T-helper 2 cell treated with Interferon-gamma antibody and Interleukin-4, amounts not matched to agents 5 μg/mL and 100 μg/mL, for 36 hours (primary cell): ENCODE measurements around the gene CEP112.
A peak's percentile ranks its signal among the peaks of the same experiment; 100 is the strongest.
"Not testable (repeated sequence)": the region's sequence is repeated elsewhere in the genome, so short reads cannot be mapped to it uniquely, and the experiment has no call there.

Experiments used
- DNase-seq: peaks from one replicate; pipeline ENCODE4 v3.0.0; 2021; ENCODE audit warnings: low spot score
- H3K27ac Mint-ChIP-seq: one replicate; pipeline ENCODE4 v1.8.0; 2021; ENCODE audit warnings: mild to moderate bottlenecking, mixed read lengths
- H3K27me3 Mint-ChIP-seq: one replicate; pipeline ENCODE4 v1.8.0; 2021; ENCODE audit warnings: low read depth, mixed read lengths
- H3K36me3 Mint-ChIP-seq: one replicate; pipeline ENCODE4 v1.8.0; 2021; ENCODE audit warnings: low read depth, mixed read lengths
- H3K4me1 Mint-ChIP-seq: one replicate; pipeline ENCODE4 v1.8.0; 2021; ENCODE audit warnings: low read depth, mixed read lengths
- H3K4me3 Mint-ChIP-seq: one replicate; pipeline ENCODE4 v1.8.0; 2022; ENCODE audit warnings: mild to moderate bottlenecking, moderate library complexity, mixed read lengths
- H3K9me3 Mint-ChIP-seq: one replicate; pipeline ENCODE4 v1.8.0; 2021; ENCODE audit warnings: mixed read lengths

The CEP112 gene

DNA sequence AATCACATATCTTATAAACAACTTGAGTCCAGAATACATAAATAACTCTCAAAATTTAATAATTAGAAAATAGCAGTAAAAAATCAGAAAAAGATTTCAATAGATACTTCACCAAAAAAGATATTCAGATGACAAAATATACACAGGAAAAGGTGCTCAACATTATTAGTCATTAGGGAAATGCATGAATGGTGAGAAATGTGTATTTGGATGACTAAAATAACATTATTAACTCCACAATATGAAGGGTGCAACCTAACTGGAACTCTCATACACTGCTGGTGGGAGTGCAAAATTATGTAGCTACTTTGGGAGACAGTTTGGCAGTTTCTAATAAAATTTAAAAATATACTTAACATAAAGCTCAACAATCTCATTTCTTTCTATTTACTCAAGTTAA lies 368.2 kb downstream of the CEP112 start:
- H3K4me3 Mint-ChIP-seq = no peak overlapping the region
- no peak overlapping the region for H3K27ac Mint-ChIP-seq
- H3K4me1 Mint-ChIP-seq = no peaks in the 10 kb centered on the region
- H3K36me3 Mint-ChIP-seq = no peaks in the 10 kb centered on the region
- no peak for DNase-seq
- H3K27me3 Mint-ChIP-seq = peaks cover 3% of the 10 kb centered on the region
- no peaks in the 10 kb centered on the region for H3K9me3 Mint-ChIP-seq

DNA sequence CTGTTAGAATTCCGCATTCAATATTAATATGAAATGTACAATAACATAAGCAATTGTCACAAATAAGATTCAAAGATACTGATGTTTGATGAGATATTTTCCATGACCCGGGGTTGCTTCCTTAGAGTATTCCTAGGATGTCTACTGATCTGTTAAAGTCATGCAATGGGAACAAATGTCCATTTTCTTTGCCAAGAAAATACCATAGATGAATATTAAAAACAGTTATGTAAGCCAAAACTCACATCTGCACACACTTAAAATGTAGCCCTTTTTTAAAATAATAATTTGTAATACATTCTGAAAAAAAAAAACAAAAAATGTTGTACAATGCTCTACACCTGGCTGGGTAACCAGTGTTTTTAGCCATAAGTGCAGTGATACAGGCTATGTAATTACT lies 371.1 kb downstream of the CEP112 start:
- DNase-seq = no peak
- Mint-ChIP-seq H3K27me3 (peaks cover 8% of the 10 kb centered on the region), H3K4me3 (no peak overlapping the region), H3K9me3 (no peaks in the 10 kb centered on the region), H3K4me1 (no peaks in the 10 kb centered on the region), H3K36me3 (no peaks in the 10 kb centered on the region), H3K27ac (no peak overlapping the region)

DNA sequence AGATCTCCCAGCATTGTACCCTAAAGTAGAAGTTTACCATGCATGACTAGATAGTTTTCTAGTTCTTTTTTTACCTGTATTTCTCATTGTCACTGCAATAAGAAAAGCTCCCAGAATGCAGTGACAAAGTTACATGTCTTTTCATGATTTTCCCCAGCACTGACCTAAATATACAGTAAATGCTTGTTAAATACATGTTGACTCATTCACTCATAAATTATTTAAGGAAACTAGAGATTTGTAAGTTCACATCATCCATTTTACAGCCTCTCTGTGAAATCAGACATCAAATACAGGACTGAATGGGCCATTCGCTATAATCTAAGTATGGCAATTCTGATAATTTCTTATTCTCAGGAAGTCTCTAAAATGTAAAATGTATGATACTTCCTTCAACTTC lies 371.6 kb downstream of the CEP112 start:
- DNase-seq = no peak
- no peaks in the 10 kb centered on the region for H3K9me3 Mint-ChIP-seq

DNA sequence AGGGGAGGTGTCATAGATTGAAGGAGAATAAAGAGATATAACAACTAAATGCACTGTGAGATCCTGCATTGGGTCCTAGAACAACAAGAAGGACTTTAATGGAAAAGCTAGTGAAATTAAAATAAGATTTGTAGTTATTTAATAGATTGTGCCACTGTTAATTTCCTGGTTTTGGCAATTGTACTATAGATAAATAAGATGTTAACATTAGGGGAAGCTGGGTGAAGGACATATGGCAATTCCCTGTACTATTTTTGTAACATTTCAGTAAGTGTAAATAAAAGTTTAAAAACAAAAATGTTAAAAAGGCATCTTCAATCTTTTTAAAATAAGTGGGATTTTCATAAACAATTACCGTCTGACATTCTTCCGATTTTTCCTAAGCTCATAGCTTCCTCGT lies 372.1 kb downstream of the CEP112 start:
- DNase-seq = no peak
- H3K4me3 Mint-ChIP-seq = no peak overlapping the region

More for the DNA sequence above, 371.6 kb downstream of the CEP112 start:
- no peaks in the 10 kb centered on the region for H3K36me3 Mint-ChIP-seq
- no peak overlapping the region for H3K4me3 Mint-ChIP-seq
- no peak overlapping the region for H3K27ac Mint-ChIP-seq
- H3K4me1 Mint-ChIP-seq = no peaks in the 10 kb centered on the region
- H3K27me3 Mint-ChIP-seq = peaks cover 10% of the 10 kb centered on the region

DNA sequence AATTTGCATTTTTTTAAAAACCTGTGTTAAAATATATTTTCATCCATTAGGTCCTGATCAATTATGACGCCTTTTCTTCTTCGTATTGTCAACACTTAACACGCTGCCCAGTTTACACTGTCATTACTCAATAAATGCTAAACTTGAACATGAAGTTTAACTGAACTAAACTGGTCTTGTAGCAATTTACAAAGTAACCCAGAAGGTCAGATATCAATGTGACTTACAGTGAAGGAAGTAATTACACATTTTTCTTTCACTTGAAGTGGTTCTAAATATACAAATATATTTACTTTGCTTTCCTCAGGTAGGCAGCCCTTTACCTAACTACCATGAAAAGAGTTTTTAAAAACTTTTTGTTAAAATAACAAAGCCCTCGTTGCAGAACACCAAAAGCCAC lies 374.0 kb downstream of the CEP112 start:
- no peak overlapping the region for H3K4me3 Mint-ChIP-seq
- no peaks in the 10 kb centered on the region for H3K4me1 Mint-ChIP-seq
- H3K9me3 Mint-ChIP-seq = no peaks in the 10 kb centered on the region
- no peak for DNase-seq
- no peaks in the 10 kb centered on the region for H3K36me3 Mint-ChIP-seq
- H3K27ac Mint-ChIP-seq = no peak overlapping the region
- H3K27me3 Mint-ChIP-seq = peaks cover 13% of the 10 kb centered on the region

More for the DNA sequence above, 372.1 kb downstream of the CEP112 start:
- Mint-ChIP-seq H3K9me3 (no peaks in the 10 kb centered on the region), H3K27ac (no peak overlapping the region), H3K36me3 (no peaks in the 10 kb centered on the region), H3K4me1 (no peaks in the 10 kb centered on the region), H3K27me3 (peaks cover 13% of the 10 kb centered on the region)

DNA sequence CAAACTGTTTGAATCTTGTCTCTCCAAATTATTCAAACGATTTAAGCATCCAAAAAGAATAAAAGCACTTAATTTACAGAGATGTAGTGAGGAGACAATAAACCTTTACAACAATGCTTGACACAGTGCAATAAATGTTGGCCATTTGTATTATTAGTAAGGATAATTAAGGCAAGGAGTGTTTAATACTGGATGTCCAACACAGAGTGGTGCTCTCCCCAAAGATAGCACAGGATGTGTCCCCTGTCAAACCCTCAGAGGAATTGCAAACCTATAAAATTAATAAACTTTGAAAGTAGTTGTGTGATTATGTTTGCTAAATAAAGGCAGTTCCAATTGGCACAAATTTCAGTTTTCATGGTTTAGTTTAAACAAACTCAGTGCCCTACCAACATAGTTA lies 377.5 kb downstream of the CEP112 start:
- H3K27ac Mint-ChIP-seq = no peak overlapping the region
- no peaks in the 10 kb centered on the region for H3K36me3 Mint-ChIP-seq
- DNase-seq = no peak
- peaks cover 9% of the 10 kb centered on the region for H3K9me3 Mint-ChIP-seq
- peaks cover 13% of the 10 kb centered on the region for H3K27me3 Mint-ChIP-seq
- H3K4me3 Mint-ChIP-seq = no peak overlapping the region
- no peaks in the 10 kb centered on the region for H3K4me1 Mint-ChIP-seq

DNA sequence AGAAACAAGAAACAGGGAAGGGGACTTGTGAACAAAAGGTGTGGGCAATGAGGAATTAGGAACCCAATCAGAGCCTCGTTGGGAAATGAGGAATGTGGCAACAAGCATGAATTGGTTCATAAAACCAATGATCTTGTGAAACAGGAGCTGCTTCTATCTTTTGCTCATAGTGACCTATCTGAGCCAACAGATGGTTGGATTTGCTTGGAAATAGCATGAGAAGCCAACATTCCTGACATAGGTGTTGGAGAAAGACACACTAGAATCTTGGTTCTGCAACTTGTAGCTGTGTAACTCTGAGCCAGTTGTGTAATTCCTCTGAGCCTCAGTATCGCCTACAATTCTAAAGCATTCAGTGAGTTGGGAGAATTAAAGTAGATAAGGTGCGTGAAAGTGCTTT lies 378.6 kb downstream of the CEP112 start:
- Mint-ChIP-seq H3K4me1 (no peaks in the 10 kb centered on the region), H3K27ac (no peak overlapping the region), H3K36me3 (peaks cover 2% of the 10 kb centered on the region), H3K9me3 (peaks cover 20% of the 10 kb centered on the region), H3K4me3 (no peak overlapping the region), H3K27me3 (peaks cover 10% of the 10 kb centered on the region)
- no peak for DNase-seq

DNA sequence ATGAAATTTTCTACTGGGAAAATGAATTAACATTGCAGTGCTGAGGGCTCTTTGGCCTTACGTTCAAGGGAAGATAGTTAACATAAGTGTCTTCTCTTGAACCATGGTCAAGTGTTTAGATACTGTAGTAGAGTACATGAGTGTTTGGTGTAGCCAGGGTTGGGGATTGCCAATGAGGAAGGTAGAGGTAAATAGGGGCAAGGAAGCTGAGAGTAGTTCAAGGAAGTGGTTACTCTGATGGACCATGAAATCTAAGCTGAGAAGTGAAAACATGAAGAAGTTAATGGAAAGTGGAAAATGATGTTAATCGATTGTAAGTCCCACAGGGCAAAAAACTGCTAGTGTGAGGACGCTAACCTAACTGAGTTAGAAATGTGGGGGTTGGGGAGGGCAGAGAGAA lies 380.9 kb downstream of the CEP112 start:
- peaks cover 5% of the 10 kb centered on the region for H3K27me3 Mint-ChIP-seq
- no peak for DNase-seq
- H3K27ac Mint-ChIP-seq = no peak overlapping the region
- H3K9me3 Mint-ChIP-seq = peaks cover 33% of the 10 kb centered on the region
- H3K4me1 Mint-ChIP-seq = no peaks in the 10 kb centered on the region
- peaks cover 6% of the 10 kb centered on the region for H3K36me3 Mint-ChIP-seq
- H3K4me3 Mint-ChIP-seq = no peak overlapping the region

DNA sequence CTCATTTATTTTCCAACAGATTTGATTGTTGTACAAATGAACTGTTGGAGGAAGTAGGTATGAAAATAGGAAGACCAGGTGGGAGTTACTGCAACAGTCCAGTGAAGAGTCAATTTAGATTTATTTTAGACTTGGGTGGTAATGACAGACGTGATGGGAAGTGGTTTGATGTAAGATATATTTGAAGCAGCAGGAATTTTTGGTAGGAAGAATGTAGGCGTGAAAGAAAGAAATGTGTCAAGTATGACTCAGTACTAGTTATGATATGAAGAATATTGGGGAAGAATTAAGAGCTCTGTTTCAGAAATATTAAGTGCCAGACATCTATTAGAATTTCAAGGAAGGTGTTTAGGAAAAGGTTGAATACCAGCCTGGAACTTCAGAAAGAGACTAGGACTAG lies 382.6 kb downstream of the CEP112 start:
- Mint-ChIP-seq H3K36me3 (peaks cover 6% of the 10 kb centered on the region), H3K4me3 (no peak overlapping the region), H3K27ac (no peak overlapping the region), H3K4me1 (no peaks in the 10 kb centered on the region), H3K27me3 (no peaks in the 10 kb centered on the region), H3K9me3 (peaks cover 38% of the 10 kb centered on the region)
- DNase-seq = no peak

DNA sequence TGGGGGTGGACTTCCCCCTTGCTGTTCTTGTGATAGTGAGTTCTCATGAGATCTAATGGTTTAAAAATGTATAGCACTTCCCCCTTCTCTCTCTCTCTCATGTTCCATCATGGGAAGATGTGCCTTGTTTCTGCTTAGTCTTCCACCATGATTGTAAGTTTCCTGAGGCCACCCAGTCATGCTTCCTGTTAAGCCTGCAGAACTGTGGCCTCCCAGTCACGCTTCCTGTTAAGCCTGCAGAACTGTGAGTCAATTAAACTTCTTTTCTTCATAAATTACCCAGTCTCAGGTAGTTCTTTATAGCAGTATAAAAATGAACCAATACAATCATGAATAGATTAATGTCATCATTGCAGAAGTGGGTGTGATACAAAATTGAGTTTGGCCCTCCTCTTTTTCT lies 383.4 kb downstream of the CEP112 start:
- not testable (repeated sequence) for H3K36me3 Mint-ChIP-seq, H3K4me1 Mint-ChIP-seq, DNase-seq, H3K4me3 Mint-ChIP-seq, H3K27ac Mint-ChIP-seq, H3K27me3 Mint-ChIP-seq
- H3K9me3 Mint-ChIP-seq = peaks cover 39% of the 10 kb centered on the region

DNA sequence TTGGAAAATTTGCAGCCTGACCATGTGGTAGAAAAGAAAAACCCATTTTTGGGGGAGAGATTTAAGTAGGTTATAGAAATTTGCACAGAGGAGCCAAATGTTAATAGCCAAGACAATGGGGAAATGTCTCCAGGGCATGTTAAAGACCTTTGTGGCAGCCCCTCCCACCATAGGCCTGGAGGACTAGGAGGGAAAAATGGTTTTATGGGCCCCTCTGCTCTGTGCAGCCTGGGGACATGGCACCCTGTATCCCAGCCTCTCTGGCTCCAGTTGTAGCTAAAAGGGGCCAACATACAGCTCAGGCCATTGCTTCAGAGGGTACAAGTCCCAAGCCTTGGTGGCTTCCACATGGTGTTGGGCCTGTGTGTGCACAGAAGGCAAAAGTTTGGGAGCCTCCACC lies 384.6 kb downstream of the CEP112 start:
- H3K27ac Mint-ChIP-seq = no peak overlapping the region
- H3K36me3 Mint-ChIP-seq = peaks cover 6% of the 10 kb centered on the region

DNA sequence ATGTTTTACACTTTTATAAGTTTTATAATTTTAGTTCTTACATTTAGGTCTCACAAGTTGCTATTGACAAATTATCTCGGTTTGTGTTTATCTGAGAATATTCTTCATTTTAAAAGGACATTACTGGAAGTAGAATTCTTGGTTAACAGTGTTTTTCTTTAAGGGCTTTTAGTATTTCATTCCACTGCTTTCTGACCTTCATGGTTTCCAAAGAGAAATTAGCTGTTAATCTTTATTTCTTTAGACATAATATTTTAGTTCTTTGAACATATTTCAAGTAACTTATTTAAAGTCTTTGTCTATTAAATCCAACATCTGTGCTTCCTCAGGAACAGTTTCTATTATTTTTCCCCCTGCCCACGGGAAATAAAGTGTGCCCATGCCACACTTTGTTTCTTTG lies 390.4 kb downstream of the CEP112 start:
- no peak overlapping the region for H3K27ac Mint-ChIP-seq
- no peak overlapping the region for H3K4me3 Mint-ChIP-seq
- peaks cover 35% of the 10 kb centered on the region for H3K9me3 Mint-ChIP-seq
- H3K27me3 Mint-ChIP-seq = no peaks in the 10 kb centered on the region
- peaks cover 18% of the 10 kb centered on the region for H3K4me1 Mint-ChIP-seq
- H3K36me3 Mint-ChIP-seq = peaks cover 7% of the 10 kb centered on the region
- DNase-seq = no peak

More for the DNA sequence above, 384.6 kb downstream of the CEP112 start:
- Mint-ChIP-seq H3K27me3 (no peaks in the 10 kb centered on the region), H3K4me1 (no peaks in the 10 kb centered on the region), H3K4me3 (no peak overlapping the region), H3K9me3 (peaks cover 51% of the 10 kb centered on the region)
- DNase-seq = no peak

DNA sequence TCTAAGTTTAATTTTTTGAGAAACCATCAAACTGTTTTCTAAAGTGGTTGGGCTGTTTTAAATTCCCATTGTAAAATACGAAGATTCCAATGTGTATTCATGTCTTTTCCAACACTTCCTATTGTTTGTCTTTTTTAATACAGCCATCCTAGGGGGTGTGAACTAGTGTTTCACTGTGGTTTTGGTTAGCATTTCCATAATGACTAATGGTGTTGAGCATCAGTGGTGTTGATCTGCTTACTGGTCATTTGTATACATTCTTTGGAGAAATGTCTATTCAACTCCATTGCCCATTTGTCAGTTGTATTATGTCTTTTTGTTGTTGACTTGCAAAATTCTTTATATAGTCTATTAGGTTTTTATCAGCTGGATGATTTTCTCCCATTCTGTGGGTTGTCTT lies 391.3 kb downstream of the CEP112 start:
- H3K27me3 Mint-ChIP-seq = no peaks in the 10 kb centered on the region
- H3K27ac Mint-ChIP-seq = no peak overlapping the region
- peaks cover 6% of the 10 kb centered on the region for H3K36me3 Mint-ChIP-seq
- no peak overlapping the region for H3K4me3 Mint-ChIP-seq
- peaks cover 18% of the 10 kb centered on the region for H3K4me1 Mint-ChIP-seq
- peaks cover 34% of the 10 kb centered on the region for H3K9me3 Mint-ChIP-seq
- DNase-seq = no peak

DNA sequence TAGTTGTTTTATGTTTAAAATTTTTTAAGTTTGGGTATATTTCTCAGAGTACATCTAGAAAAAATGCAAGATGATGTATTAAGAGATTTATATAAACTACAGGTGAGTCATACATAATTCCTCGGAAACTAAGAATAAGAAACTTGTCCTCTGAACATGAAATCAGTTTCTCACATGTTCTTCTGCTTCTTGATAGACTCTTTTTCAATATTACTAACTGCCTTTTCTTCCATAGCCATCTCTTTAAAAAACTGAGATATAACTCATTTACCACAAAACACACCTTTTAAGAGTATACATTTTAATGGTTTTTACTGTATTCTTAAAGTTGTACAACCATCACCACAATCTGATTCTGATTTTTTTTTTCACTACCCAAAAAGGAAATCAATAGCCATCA lies 392.1 kb downstream of the CEP112 start:
- peak overlapping the region; percentile 50 for H3K27ac Mint-ChIP-seq
- no peaks in the 10 kb centered on the region for H3K27me3 Mint-ChIP-seq
- H3K9me3 Mint-ChIP-seq = peaks cover 29% of the 10 kb centered on the region
- no peak for DNase-seq
- H3K4me3 Mint-ChIP-seq = no peak overlapping the region
- peaks cover 18% of the 10 kb centered on the region for H3K4me1 Mint-ChIP-seq
- peaks cover 6% of the 10 kb centered on the region for H3K36me3 Mint-ChIP-seq

DNA sequence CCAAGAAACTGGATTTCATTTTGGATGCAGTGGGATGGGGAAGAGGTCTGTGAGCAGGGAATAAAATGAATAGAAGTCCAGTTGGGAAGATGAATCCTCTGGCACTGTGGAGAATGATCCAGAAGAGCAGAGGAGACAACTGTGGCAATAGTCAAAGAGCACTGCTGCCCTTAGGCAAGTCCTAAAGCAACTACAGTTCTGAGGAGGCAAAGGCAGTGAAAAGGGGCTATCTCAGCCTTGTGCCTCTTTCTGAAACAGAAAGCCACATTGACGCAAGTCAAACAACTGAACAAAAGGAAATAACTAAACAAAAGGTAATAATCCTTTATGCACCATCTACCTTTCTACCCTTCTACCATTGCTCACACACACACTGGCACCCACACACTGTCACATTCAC lies 392.5 kb downstream of the CEP112 start:
- H3K4me3 Mint-ChIP-seq = no peak overlapping the region
- no peaks in the 10 kb centered on the region for H3K27me3 Mint-ChIP-seq
- peaks cover 6% of the 10 kb centered on the region for H3K36me3 Mint-ChIP-seq
- peaks cover 18% of the 10 kb centered on the region for H3K4me1 Mint-ChIP-seq
- peaks cover 29% of the 10 kb centered on the region for H3K9me3 Mint-ChIP-seq
- DNase-seq = peak; percentile 42
- H3K27ac Mint-ChIP-seq = no peak overlapping the region
